Measurements from ENCODE around the gene MCTP1.

MCTP1 gene

GRCh38 chr5:95022967-95023695 lies 261.8 kb downstream of the MCTP1 start:
- TF ChIP-seq CTCF (IDR thresholded peaks at IDR 0.05; ENCODE audit: extremely low read depth, insufficient read depth, missing control alignments), result no peak
- in situ Hi-C loops (cut with MboI; ENCODE audit: low pct_unique_long_range_greater_than_20kb, low sequenced_read_pairs, unreplicated experiment), result no loop called here
- no peak for DNase-seq (ENCODE audit: low spot score)

GRCh38 chr5:95020345-95020744 lies 264.5 kb downstream of the MCTP1 start:
- in situ Hi-C loops (cut with MboI; ENCODE audit: low pct_unique_long_range_greater_than_20kb, low sequenced_read_pairs, unreplicated experiment), result no loop called here
- no peak for DNase-seq (ENCODE audit: low spot score)
- no peak for TF ChIP-seq CTCF (IDR thresholded peaks at IDR 0.05; ENCODE audit: extremely low read depth, insufficient read depth, missing control alignments)

DNA sequence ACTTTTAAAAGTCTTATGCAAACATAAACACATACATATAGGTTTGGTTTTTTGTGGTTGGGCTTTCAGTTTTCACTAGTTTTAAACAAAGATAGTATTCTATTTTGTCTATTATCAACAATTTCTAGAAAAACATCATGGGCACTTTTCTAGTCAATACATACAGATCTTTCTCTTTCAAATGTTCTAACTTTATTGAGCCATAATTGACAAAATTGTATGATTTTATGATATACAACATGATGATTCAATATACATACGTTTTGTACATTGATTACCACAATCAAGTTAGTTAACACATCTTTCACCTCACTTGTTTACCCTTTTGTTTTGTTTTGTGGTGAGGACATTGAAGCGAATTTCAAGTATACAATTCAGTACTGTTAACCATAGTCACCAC lies 265.9 kb downstream of the MCTP1 start:
- no peak for TF ChIP-seq CTCF (IDR thresholded peaks at IDR 0.05; ENCODE audit: extremely low read depth, insufficient read depth, missing control alignments)
- no peak for DNase-seq (ENCODE audit: low spot score)
- in situ Hi-C loops (cut with MboI; ENCODE audit: low pct_unique_long_range_greater_than_20kb, low sequenced_read_pairs, unreplicated experiment), result no loop called here

- DNase-seq (ENCODE audit: low spot score), result no peak
- in situ Hi-C loops (cut with MboI; ENCODE audit: low pct_unique_long_range_greater_than_20kb, low sequenced_read_pairs, unreplicated experiment), result no loop called here
- TF ChIP-seq CTCF (IDR thresholded peaks at IDR 0.05; ENCODE audit: extremely low read depth, insufficient read depth, missing control alignments), result no peak
Measured at GRCh38 chr5:95018511-95018910, 266.4 kb downstream of the MCTP1 start.

GRCh38 chr5:95009812-95010211 lies 275.1 kb downstream of the MCTP1 start:
- in situ Hi-C loops (cut with MboI; ENCODE audit: low pct_unique_long_range_greater_than_20kb, low sequenced_read_pairs, unreplicated experiment), result no loop called here
- TF ChIP-seq CTCF (IDR thresholded peaks at IDR 0.05; ENCODE audit: extremely low read depth, insufficient read depth, missing control alignments), result no peak
- DNase-seq (ENCODE audit: low spot score), result no peak

GRCh38 chr5:95007921-95008597 lies 276.8 kb downstream of the MCTP1 start:
- in situ Hi-C loops (cut with MboI; ENCODE audit: low pct_unique_long_range_greater_than_20kb, low sequenced_read_pairs, unreplicated experiment), result no loop called here
- peak; percentile 10 for DNase-seq (ENCODE audit: low spot score)
- TF ChIP-seq CTCF (IDR thresholded peaks at IDR 0.05; ENCODE audit: extremely low read depth, insufficient read depth, missing control alignments), result no peak
